Gastroesophageal sphincter (tissue), 4 donors: ENCODE results near the gene LYG2. TPM values are rescaled to one million over a fixed set of nuclear protein-coding genes. Genes with fewer than 3 reads are reported as not detected.
"Not testable (repeated sequence)": the region's sequence is repeated elsewhere in the genome, so short reads cannot be mapped to it uniquely, and the experiment has no call there.

ENCODE experiments used
- ATAC-seq: fragments of 150-250 bp; one replicate; pipeline ENCODE4 v1.9.1; 2016; ENCODE audit warnings: mild to moderate bottlenecking, moderate library complexity
- H3K27ac ChIP-seq, 4 donors: fragments of 200-600 bp; sonication (generic) in 3 of 4; 1 replicate in 3 of 4; 2 replicates in 1 of 4; pipeline ENCODE4 v1.5.1; 2016 to 2019
- H3K27me3 ChIP-seq: fragments of 200-600 bp; sonication (generic); one replicate; pipeline ENCODE4 v1.5.1; 2019
- H3K36me3 ChIP-seq, 2 donors: fragments of 200-600 bp; sonication (generic); one replicate each; pipeline ENCODE4 v1.5.1; 2019; ENCODE audit warnings: control low read depth in 1 of 2
- H3K4me1 ChIP-seq, 3 donors: fragments of 200-600 bp; sonication (generic); 1 replicate in 2 of 3; 2 replicates in 1 of 3; pipeline ENCODE4 v1.5.1; 2016 to 2019; ENCODE audit warnings: control low read depth in 2 of 3
- H3K4me3 ChIP-seq, 2 donors: fragments of 200-600 bp; sonication (generic); one replicate each; pipeline ENCODE4 v1.5.1; 2019; ENCODE audit warnings: mild to moderate bottlenecking in 1 of 2, moderate library complexity in 1 of 2
- H3K9me3 ChIP-seq, 3 donors: fragments of 200-600 bp; sonication (generic); one replicate each; pipeline ENCODE4 v1.5.1; 2017 to 2019; ENCODE audit warnings: control low read depth in 2 of 3
- CTCF ChIP-seq, 4 experiments: fragments of 200-600 bp in 2 of 4; fragments of 450-650 bp in 2 of 4; sonication (generic) in 1 of 4; IDR thresholded peaks; one replicate each; pipeline ENCODE4 v1.5.1; 2017 to 2019; ENCODE audit warnings: antibody characterized with exemption in 4 of 4, mild to moderate bottlenecking in 2 of 4, moderate library complexity in 2 of 4
- EP300 ChIP-seq: sonication (generic); formaldehyde crosslinking; IDR thresholded peaks from one replicate; pipeline ENCODE4 v1.6.1; 2017; ENCODE audit warnings: antibody characterized with exemption, mild to moderate bottlenecking
- POLR2A ChIP-seq, 2 donors: fragments of 450-650 bp; IDR thresholded peaks; one replicate each; pipeline ENCODE4 v1.6.1; 2017; ENCODE audit warnings: antibody characterized with exemption in 2 of 2, mild to moderate bottlenecking in 2 of 2, moderate library complexity in 1 of 2
- POLR2AphosphoS5 ChIP-seq: sonication (generic); formaldehyde crosslinking; IDR thresholded peaks from one replicate; pipeline ENCODE4 v1.6.1; 2017; ENCODE audit warnings: antibody characterized with exemption
- WGBS, 2 donors: methylation state at CpG; one replicate each; pipeline ENCODE4 v1.1.5; 2018; ENCODE audit warnings: low coverage in 1 of 2; 5-methylcytosine and 5-hydroxymethylcytosine counted together
- total RNA-seq, 4 donors: library from RNA; depleted of rRNA; stranded (reverse); fragments of >200 nt; gene quantifications; one replicate each; pipeline ENCODE4 v1.1.0, GENCODE V29; 2016

LYG2 gene
- total RNA-seq, 4 donors from 2014 or later, result not detected

- WGBS, 2 donors, result 91 to 100% methylated on average over 4 to 6 of the region's 6 CpGs
- no peaks in the 10 kb centered on the region for H3K27me3 ChIP-seq
Observed at GRCh38 chr2:99240431-99240830, 15.0 kb downstream of the LYG2 start.

GRCh38 chr2:99238599-99238998 lies 16.9 kb downstream of the LYG2 start:
- TF ChIP-seq POLR2A (IDR thresholded peaks at IDR 0.05) (no peak), POLR2AphosphoS5 (no peak), CTCF (IDR thresholded peaks at IDR 0.05) (no peak)
- Histone ChIP-seq H3K4me1 (no peaks in the 10 kb centered on the region), H3K27me3 (no peaks in the 10 kb centered on the region), H3K9me3 (no peaks in the 10 kb centered on the region), H3K36me3 (no peaks in the 10 kb centered on the region), H3K4me3 (no peak overlapping the region), H3K27ac (no peak overlapping the region)
- no peak for ATAC-seq
- 85 to 95% methylated on average over 5 to 6 of the region's 6 CpGs for WGBS, 2 donors

More at GRCh38 chr2:99240431-99240830, 15.0 kb downstream of the LYG2 start:
- TF ChIP-seq EP300 (no peak), POLR2AphosphoS5 (no peak), POLR2A (IDR thresholded peaks at IDR 0.05) (no peak), CTCF (IDR thresholded peaks at IDR 0.05) (no peak)
- H3K9me3 ChIP-seq, result no peaks in the 10 kb centered on the region
- H3K36me3 ChIP-seq, result no peaks in the 10 kb centered on the region
- no peak overlapping the region for H3K4me3 ChIP-seq
- ATAC-seq, result no peak
- no peak overlapping the region for H3K27ac ChIP-seq
- H3K4me1 ChIP-seq, result no peaks in the 10 kb centered on the region

- not testable (repeated sequence) for H3K4me3 ChIP-seq, H3K36me3 ChIP-seq, H3K27ac ChIP-seq, H3K27me3 ChIP-seq, H3K4me1 ChIP-seq, H3K9me3 ChIP-seq, ATAC-seq
Observed at GRCh38 chr2:99233177-99233576, 22.3 kb downstream of the LYG2 start.

GRCh38 chr2:99217929-99218501 lies 37.5 kb downstream of the LYG2 start:
- 81 to 100% methylated on average over 1 to 3 of the region's 4 CpGs for WGBS, 2 donors
- Histone ChIP-seq H3K36me3 (peaks cover 0 to 13% of the 10 kb centered on the region in 2 donors), H3K4me1 (no peaks in the 10 kb centered on the region), H3K27ac (no peak overlapping the region), H3K27me3 (no peaks in the 10 kb centered on the region), H3K4me3 (no peak overlapping the region), H3K9me3 (no peaks in the 10 kb centered on the region)
- ATAC-seq, result no peak
- no peak for TF ChIP-seq CTCF (IDR thresholded peaks at IDR 0.05)
- TF ChIP-seq EP300, result no peak
- TF ChIP-seq POLR2AphosphoS5, result no peak

GRCh38 chr2:99216096-99216495 lies 39.4 kb downstream of the LYG2 start:
- H3K36me3 ChIP-seq, result peaks cover 0 to 19% of the 10 kb centered on the region in 2 donors
- H3K4me1 ChIP-seq, result no peaks in the 10 kb centered on the region
- H3K27me3 ChIP-seq, result no peaks in the 10 kb centered on the region
- WGBS, 2 donors, result 83 to 88% methylated on average over 2 of the region's 2 CpGs
- no peak overlapping the region for H3K27ac ChIP-seq
- ATAC-seq, result no peak
- no peak overlapping the region for H3K4me3 ChIP-seq
- no peak for TF ChIP-seq POLR2AphosphoS5
- no peak for TF ChIP-seq EP300
- TF ChIP-seq POLR2A (IDR thresholded peaks at IDR 0.05), result no peak
- no peaks in the 10 kb centered on the region for H3K9me3 ChIP-seq

- ATAC-seq, result no peak
- no peaks in the 10 kb centered on the region for H3K4me1 ChIP-seq
- no peak overlapping the region for H3K4me3 ChIP-seq
- no peaks in the 10 kb centered on the region for H3K27me3 ChIP-seq
- H3K27ac ChIP-seq, result no peak overlapping the region
- H3K9me3 ChIP-seq, result no peaks in the 10 kb centered on the region
- H3K36me3 ChIP-seq, result peaks cover 0 to 17% of the 10 kb centered on the region in 2 donors
- WGBS, 2 donors, result 79 to 100% methylated on average over 2 to 5 of the region's 5 CpGs
- TF ChIP-seq POLR2A (IDR thresholded peaks at IDR 0.05) (no peak), EP300 (no peak), POLR2AphosphoS5 (no peak), CTCF (IDR thresholded peaks at IDR 0.05) (no peak)
Observed at GRCh38 chr2:99205491-99205890, 50.0 kb downstream of the LYG2 start.
